NB4 (cell line): ENCODE measurements around the gene CD44.

Experiments used
- MYC ChIP-seq: IDR thresholded peaks from 2 replicates; pipeline ENCODE4 v1.6.1; 2011; ENCODE audit warnings: low read depth, low read length
- POLR2A ChIP-seq: IDR thresholded peaks from 2 replicates; pipeline ENCODE4 v1.6.1; 2011; ENCODE audit warnings: mild to moderate bottlenecking; ENCODE audit not compliant: insufficient read length; ENCODE audit errors: extremely low read depth
- TF ChIP-seq, protein P1 (sequence below): IDR thresholded peaks from one replicate; pipeline ENCODE4 v1.5.1; 2012; ENCODE audit warnings: low read depth, low read length

DNA sequence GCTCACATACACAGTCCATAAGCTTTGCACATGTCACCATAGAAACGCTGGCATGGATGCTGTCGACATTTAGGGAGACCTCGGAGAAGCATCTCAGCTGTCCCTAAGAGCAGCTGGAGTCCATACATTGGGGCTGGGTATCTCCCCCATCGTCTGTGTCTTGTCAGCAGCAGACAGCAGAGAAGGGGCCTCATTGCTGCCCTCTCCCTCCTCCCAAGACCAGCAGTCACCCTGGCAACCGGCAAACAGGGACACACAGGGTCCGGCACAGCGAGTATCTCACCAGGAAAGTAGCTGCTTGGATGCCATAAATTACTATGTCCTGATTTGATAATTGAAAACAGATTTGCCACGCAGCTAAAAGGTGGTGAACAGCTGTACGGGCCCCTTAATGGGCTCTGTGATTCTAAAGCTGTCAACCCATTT is 84.4 kb downstream of the CD44 start:
- TF ChIP-seq POLR2A = no peak
- TF ChIP-seq, protein P1, sequence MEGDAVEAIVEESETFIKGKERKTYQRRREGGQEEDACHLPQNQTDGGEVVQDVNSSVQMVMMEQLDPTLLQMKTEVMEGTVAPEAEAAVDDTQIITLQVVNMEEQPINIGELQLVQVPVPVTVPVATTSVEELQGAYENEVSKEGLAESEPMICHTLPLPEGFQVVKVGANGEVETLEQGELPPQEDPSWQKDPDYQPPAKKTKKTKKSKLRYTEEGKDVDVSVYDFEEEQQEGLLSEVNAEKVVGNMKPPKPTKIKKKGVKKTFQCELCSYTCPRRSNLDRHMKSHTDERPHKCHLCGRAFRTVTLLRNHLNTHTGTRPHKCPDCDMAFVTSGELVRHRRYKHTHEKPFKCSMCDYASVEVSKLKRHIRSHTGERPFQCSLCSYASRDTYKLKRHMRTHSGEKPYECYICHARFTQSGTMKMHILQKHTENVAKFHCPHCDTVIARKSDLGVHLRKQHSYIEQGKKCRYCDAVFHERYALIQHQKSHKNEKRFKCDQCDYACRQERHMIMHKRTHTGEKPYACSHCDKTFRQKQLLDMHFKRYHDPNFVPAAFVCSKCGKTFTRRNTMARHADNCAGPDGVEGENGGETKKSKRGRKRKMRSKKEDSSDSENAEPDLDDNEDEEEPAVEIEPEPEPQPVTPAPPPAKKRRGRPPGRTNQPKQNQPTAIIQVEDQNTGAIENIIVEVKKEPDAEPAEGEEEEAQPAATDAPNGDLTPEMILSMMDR = no peak
- TF ChIP-seq MYC = no peak
